ENCODE measurements around the gene RXRG. TPM values are rescaled to one million over a fixed set of nuclear protein-coding genes. Genes with fewer than 3 reads are reported as not detected.

Gene RXRG
- total RNA-seq, 1 experiment from 2014 or later = not detected

DNA sequence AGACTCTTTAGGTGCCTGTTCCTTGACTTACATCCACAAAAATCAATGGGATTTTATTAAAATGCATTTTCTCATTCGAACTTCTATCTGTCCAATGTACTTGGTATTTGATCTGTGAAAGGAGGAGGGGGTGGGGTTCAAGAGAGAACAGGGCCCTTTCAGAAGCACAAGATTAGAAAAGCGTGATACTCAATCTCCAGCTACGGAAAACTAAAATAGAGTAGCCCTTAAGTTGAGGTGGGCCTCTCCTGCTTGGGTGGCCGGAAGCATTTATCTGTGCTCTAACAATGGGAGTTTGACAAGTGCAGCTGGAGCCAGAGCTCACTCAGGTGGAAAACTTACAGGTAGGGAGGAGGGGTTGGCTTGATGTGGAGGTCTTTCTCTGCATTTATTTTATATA is 462 bp upstream of the RXRG start:
- no peak for DNase-seq
- H3K4me1 ChIP-seq (ENCODE audit: low read length) = no peaks in the 10 kb centered on the region
- no peak overlapping the region for H3K4me2 ChIP-seq (ENCODE audit: low read depth, low read length, poor library complexity, severe bottlenecking)
- H3K36me3 ChIP-seq (ENCODE audit: insufficient read depth, low read length) = no peaks in the 10 kb centered on the region
- H3K4me3 ChIP-seq (ENCODE audit: low read length) = no peak overlapping the region
- no peaks in the 10 kb centered on the region for H3K9me3 ChIP-seq (ENCODE audit: low read length)
- H3K79me2 ChIP-seq (ENCODE audit: low read length) = no peaks in the 10 kb centered on the region
- no peaks in the 10 kb centered on the region for H3K27me3 ChIP-seq (ENCODE audit: low read length)
- no peak overlapping the region for H2AFZ ChIP-seq (ENCODE audit: low read length)
- H3K9ac ChIP-seq (ENCODE audit: low read length) = no peak overlapping the region
- H3K27ac ChIP-seq (ENCODE audit: low read length) = no peak overlapping the region
- no peaks in the 10 kb centered on the region for H4K20me1 ChIP-seq (ENCODE audit: insufficient read depth, low read depth, low read length)
- H3K9me2 ChIP-seq (replicated peaks; ENCODE audit: insufficient read depth, low read length) = no peaks in the 10 kb centered on the region

DNA sequence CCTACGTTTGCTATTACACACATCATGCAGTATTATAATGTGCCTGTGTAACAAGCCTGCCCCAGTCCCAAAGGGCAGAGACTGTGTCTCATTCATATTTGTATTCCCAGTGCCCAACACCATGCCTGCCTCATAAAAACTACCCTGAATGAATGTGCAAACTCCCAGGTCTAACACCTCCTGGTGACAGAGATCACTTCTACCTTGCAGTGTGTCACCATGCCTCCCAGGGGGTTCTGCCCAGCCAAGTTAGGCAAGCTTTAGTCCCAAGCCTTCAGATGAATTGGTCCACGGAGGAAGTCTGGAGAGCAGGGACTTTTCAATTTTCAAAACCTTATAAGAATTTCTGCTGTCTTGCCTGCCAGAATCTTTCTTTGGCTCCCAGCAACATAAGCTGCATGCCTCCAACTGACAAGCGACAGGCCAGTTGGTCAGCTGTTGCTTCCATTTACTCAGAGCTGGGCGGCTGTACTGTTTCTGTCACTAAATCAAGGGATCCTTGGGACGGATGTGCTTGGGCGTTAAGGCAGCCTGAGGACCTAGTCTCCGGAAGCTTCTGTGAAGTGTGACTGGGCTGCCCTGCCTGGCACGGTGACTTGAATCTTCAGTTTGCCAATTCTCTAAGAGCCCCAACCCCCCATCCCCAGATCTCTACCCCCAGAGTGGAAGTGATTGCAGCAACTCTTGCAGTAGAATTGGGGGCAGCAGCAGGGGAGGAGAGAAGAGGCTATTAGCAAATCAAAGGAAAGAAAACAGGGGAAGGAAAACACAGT is 1.2 kb downstream of the RXRG start:
- no peaks in the 10 kb centered on the region for H3K27me3 ChIP-seq (ENCODE audit: low read length)
- H3K4me2 ChIP-seq (ENCODE audit: low read depth, low read length, poor library complexity, severe bottlenecking) = no peak overlapping the region
- H3K4me3 ChIP-seq (ENCODE audit: low read length) = no peak overlapping the region
- no peaks in the 10 kb centered on the region for H3K9me2 ChIP-seq (replicated peaks; ENCODE audit: insufficient read depth, low read length)
- H3K9ac ChIP-seq (ENCODE audit: low read length) = no peak overlapping the region
- H2AFZ ChIP-seq (ENCODE audit: low read length) = no peak overlapping the region
- no peaks in the 10 kb centered on the region for H4K20me1 ChIP-seq (ENCODE audit: insufficient read depth, low read depth, low read length)
- no peaks in the 10 kb centered on the region for H3K36me3 ChIP-seq (ENCODE audit: insufficient read depth, low read length)
- no peaks in the 10 kb centered on the region for H3K9me3 ChIP-seq (ENCODE audit: low read length)
- H3K79me2 ChIP-seq (ENCODE audit: low read length) = no peaks in the 10 kb centered on the region
- DNase-seq = no peak
- no peaks in the 10 kb centered on the region for H3K4me1 ChIP-seq (ENCODE audit: low read length)
- H3K27ac ChIP-seq (ENCODE audit: low read length) = no peak overlapping the region

DNA sequence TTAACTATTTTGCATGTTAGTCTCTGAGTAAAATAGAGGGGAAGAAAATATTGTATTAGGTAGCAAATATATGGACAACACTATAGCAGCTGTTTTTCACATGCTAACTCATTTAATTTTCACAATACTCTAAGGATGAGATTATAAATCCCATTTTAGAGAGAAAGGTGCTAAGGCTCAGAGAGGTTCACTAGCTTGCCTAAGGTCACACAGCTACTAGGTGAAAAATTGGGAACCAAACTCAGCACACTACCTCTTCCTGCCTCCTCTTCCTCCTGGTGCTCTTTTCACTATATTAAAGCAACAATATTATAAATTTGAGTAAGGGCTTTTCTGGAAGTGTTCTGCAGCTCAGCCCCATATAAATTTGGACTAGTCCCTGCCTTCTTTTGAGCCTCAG is 2.3 kb downstream of the RXRG start:
- Histone ChIP-seq H2AFZ (ENCODE audit: low read length) (no peak overlapping the region), H3K4me1 (ENCODE audit: low read length) (no peaks in the 10 kb centered on the region), H3K27me3 (ENCODE audit: low read length) (no peaks in the 10 kb centered on the region), H3K27ac (ENCODE audit: low read length) (no peak overlapping the region), H4K20me1 (ENCODE audit: insufficient read depth, low read depth, low read length) (no peaks in the 10 kb centered on the region), H3K4me3 (ENCODE audit: low read length) (no peak overlapping the region), H3K9me2 (replicated peaks; ENCODE audit: insufficient read depth, low read length) (no peaks in the 10 kb centered on the region), H3K9ac (ENCODE audit: low read length) (no peak overlapping the region), H3K36me3 (ENCODE audit: insufficient read depth, low read length) (no peaks in the 10 kb centered on the region), H3K79me2 (ENCODE audit: low read length) (no peaks in the 10 kb centered on the region), H3K4me2 (ENCODE audit: low read depth, low read length, poor library complexity, severe bottlenecking) (no peak overlapping the region), H3K9me3 (ENCODE audit: low read length) (no peaks in the 10 kb centered on the region)
- no peak for DNase-seq

DNA sequence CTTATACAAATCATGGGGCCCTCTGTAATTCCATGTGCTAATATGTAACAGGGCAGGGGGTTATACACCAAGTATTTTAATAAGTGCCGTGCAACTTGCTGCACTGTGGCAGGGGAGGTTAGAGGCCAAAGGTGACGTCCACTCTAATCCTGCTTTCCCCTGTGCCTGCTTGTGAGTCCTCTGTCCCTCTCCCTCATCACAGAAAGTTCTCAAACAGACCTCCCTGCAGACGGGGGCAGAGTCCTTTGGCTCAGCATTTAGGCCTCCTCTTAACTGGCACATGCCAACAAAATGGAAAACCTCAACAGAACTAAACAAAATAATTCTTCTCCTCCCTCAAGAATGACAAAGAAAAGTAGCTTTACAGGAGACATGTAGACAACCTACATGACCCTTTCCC is 2.9 kb downstream of the RXRG start:
- Histone ChIP-seq H3K9me3 (ENCODE audit: low read length) (no peaks in the 10 kb centered on the region), H3K27me3 (ENCODE audit: low read length) (no peaks in the 10 kb centered on the region)

GRCh38 chr1:165441166-165441880 is 3.6 kb downstream of the RXRG start:
- no peak overlapping the region for H3K9ac ChIP-seq (ENCODE audit: low read length)
- H3K27me3 ChIP-seq (ENCODE audit: low read length) = no peaks in the 10 kb centered on the region

More for the DNA sequence above, 2.9 kb downstream of the RXRG start:
- Histone ChIP-seq H2AFZ (ENCODE audit: low read length) (no peak overlapping the region), H3K9ac (ENCODE audit: low read length) (no peak overlapping the region), H3K4me3 (ENCODE audit: low read length) (no peak overlapping the region), H3K36me3 (ENCODE audit: insufficient read depth, low read length) (no peaks in the 10 kb centered on the region), H3K79me2 (ENCODE audit: low read length) (no peaks in the 10 kb centered on the region), H3K4me2 (ENCODE audit: low read depth, low read length, poor library complexity, severe bottlenecking) (no peak overlapping the region), H3K27ac (ENCODE audit: low read length) (no peak overlapping the region), H3K4me1 (ENCODE audit: low read length) (no peaks in the 10 kb centered on the region), H4K20me1 (ENCODE audit: insufficient read depth, low read depth, low read length) (no peaks in the 10 kb centered on the region), H3K9me2 (replicated peaks; ENCODE audit: insufficient read depth, low read length) (no peaks in the 10 kb centered on the region)
- no peak for DNase-seq

DNA sequence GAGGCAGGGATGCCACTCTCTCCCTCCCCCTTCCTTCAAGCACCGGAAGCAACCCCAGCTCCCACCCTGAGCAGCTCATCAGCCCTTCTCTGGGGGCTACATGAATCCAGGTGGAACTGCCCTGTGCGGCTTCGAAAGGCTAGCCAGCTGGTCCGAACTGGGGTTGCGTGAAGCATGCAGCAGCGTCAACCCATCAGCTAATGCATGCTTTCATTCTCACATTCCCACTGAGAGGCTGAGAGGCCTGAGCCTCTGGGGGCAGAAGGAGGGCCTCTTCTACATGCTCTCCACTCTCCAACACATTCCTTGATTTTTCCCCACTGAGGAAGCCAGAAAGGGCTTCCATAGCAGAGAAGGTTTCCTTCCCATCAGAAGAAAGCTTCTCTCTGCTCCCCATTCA is 5.6 kb downstream of the RXRG start:
- H3K27me3 ChIP-seq (ENCODE audit: low read length) = no peaks in the 10 kb centered on the region
- H2AFZ ChIP-seq (ENCODE audit: low read length) = no peak overlapping the region
- H3K9me2 ChIP-seq (replicated peaks; ENCODE audit: insufficient read depth, low read length) = no peaks in the 10 kb centered on the region
- H3K9me3 ChIP-seq (ENCODE audit: low read length) = no peaks in the 10 kb centered on the region
- no peaks in the 10 kb centered on the region for H3K4me1 ChIP-seq (ENCODE audit: low read length)
- no peak overlapping the region for H3K27ac ChIP-seq (ENCODE audit: low read length)
- H3K4me3 ChIP-seq (ENCODE audit: low read length) = no peak overlapping the region
- no peaks in the 10 kb centered on the region for H4K20me1 ChIP-seq (ENCODE audit: insufficient read depth, low read depth, low read length)
- H3K79me2 ChIP-seq (ENCODE audit: low read length) = no peaks in the 10 kb centered on the region
- DNase-seq = no peak
- H3K9ac ChIP-seq (ENCODE audit: low read length) = no peak overlapping the region
- H3K4me2 ChIP-seq (ENCODE audit: low read depth, low read length, poor library complexity, severe bottlenecking) = no peak overlapping the region
- no peaks in the 10 kb centered on the region for H3K36me3 ChIP-seq (ENCODE audit: insufficient read depth, low read length)

More at GRCh38 chr1:165441166-165441880, 3.6 kb downstream of the RXRG start:
- H3K4me1 ChIP-seq (ENCODE audit: low read length) = no peaks in the 10 kb centered on the region
- H3K27ac ChIP-seq (ENCODE audit: low read length) = no peak overlapping the region
- H3K9me2 ChIP-seq (replicated peaks; ENCODE audit: insufficient read depth, low read length) = no peaks in the 10 kb centered on the region
- no peaks in the 10 kb centered on the region for H3K79me2 ChIP-seq (ENCODE audit: low read length)
- no peaks in the 10 kb centered on the region for H4K20me1 ChIP-seq (ENCODE audit: insufficient read depth, low read depth, low read length)
- H3K4me3 ChIP-seq (ENCODE audit: low read length) = no peak overlapping the region
- H3K4me2 ChIP-seq (ENCODE audit: low read depth, low read length, poor library complexity, severe bottlenecking) = no peak overlapping the region
- no peaks in the 10 kb centered on the region for H3K36me3 ChIP-seq (ENCODE audit: insufficient read depth, low read length)
- H2AFZ ChIP-seq (ENCODE audit: low read length) = no peak overlapping the region
- no peaks in the 10 kb centered on the region for H3K9me3 ChIP-seq (ENCODE audit: low read length)
- no peak for DNase-seq

DNA sequence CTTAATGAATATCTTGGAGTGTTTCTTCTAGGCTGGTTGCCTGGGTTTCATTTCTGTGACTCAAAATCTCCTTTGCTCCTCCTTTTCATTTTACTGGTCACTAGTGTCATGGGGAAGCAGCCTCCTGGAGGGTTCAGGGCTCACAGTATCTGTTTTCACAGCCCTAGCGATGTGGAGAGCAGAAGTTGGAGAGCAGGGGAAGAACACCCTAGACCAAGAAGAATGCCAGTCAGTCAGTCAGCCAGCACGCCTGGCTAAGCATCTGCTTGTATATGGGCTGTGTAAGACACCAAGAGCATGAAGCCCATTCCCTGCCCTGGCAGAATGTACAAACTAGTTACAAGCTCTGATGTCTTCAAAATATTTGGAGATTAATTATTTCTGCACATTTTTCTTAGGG is 7.9 kb downstream of the RXRG start:
- Histone ChIP-seq H3K27me3 (ENCODE audit: low read length) (no peaks in the 10 kb centered on the region), H3K9me3 (ENCODE audit: low read length) (no peaks in the 10 kb centered on the region), H3K79me2 (ENCODE audit: low read length) (no peaks in the 10 kb centered on the region), H3K4me1 (ENCODE audit: low read length) (no peaks in the 10 kb centered on the region), H4K20me1 (ENCODE audit: insufficient read depth, low read depth, low read length) (no peaks in the 10 kb centered on the region), H3K4me3 (ENCODE audit: low read length) (no peak overlapping the region), H3K4me2 (ENCODE audit: low read depth, low read length, poor library complexity, severe bottlenecking) (no peak overlapping the region), H3K36me3 (ENCODE audit: insufficient read depth, low read length) (no peaks in the 10 kb centered on the region), H3K27ac (ENCODE audit: low read length) (no peak overlapping the region), H3K9me2 (replicated peaks; ENCODE audit: insufficient read depth, low read length) (no peaks in the 10 kb centered on the region), H2AFZ (ENCODE audit: low read length) (no peak overlapping the region), H3K9ac (ENCODE audit: low read length) (no peak overlapping the region)
- no peak for DNase-seq

GRCh38 chr1:165435801-165436200 is 9.1 kb downstream of the RXRG start:
- H2AFZ ChIP-seq (ENCODE audit: low read length) = no peak overlapping the region
- no peaks in the 10 kb centered on the region for H3K36me3 ChIP-seq (ENCODE audit: insufficient read depth, low read length)
- H3K9ac ChIP-seq (ENCODE audit: low read length) = no peak overlapping the region
- no peaks in the 10 kb centered on the region for H3K27me3 ChIP-seq (ENCODE audit: low read length)
- no peak for DNase-seq
- no peaks in the 10 kb centered on the region for H3K4me1 ChIP-seq (ENCODE audit: low read length)
- no peak overlapping the region for H3K4me2 ChIP-seq (ENCODE audit: low read depth, low read length, poor library complexity, severe bottlenecking)
- H3K79me2 ChIP-seq (ENCODE audit: low read length) = no peaks in the 10 kb centered on the region
- H3K9me3 ChIP-seq (ENCODE audit: low read length) = no peaks in the 10 kb centered on the region
- no peak overlapping the region for H3K27ac ChIP-seq (ENCODE audit: low read length)
- no peaks in the 10 kb centered on the region for H3K9me2 ChIP-seq (replicated peaks; ENCODE audit: insufficient read depth, low read length)
- H4K20me1 ChIP-seq (ENCODE audit: insufficient read depth, low read depth, low read length) = no peaks in the 10 kb centered on the region
- no peak overlapping the region for H3K4me3 ChIP-seq (ENCODE audit: low read length)
